ENCODE measurements around the gene PROSER3. TPM values are rescaled to one million over a fixed set of nuclear protein-coding genes. Genes with fewer than 3 reads are reported as not detected.
A peak's percentile ranks its signal among the peaks of the same experiment; 100 is the strongest.

Gene PROSER3
- polyA plus RNA-seq, 1 donor: 13.9 TPM

GRCh38 chr19:35775298-35776101 is 17.5 kb downstream of the PROSER3 start, which contains the start of gene ARHGAP33:
TSS of gene ARHGAP33 (plus strand) at chr19:35775564. CDS start at chr19:35775659, 95 bp downstream.
- peak; percentile 88 for DNase-seq (ENCODE audit: low read depth)

DNA sequence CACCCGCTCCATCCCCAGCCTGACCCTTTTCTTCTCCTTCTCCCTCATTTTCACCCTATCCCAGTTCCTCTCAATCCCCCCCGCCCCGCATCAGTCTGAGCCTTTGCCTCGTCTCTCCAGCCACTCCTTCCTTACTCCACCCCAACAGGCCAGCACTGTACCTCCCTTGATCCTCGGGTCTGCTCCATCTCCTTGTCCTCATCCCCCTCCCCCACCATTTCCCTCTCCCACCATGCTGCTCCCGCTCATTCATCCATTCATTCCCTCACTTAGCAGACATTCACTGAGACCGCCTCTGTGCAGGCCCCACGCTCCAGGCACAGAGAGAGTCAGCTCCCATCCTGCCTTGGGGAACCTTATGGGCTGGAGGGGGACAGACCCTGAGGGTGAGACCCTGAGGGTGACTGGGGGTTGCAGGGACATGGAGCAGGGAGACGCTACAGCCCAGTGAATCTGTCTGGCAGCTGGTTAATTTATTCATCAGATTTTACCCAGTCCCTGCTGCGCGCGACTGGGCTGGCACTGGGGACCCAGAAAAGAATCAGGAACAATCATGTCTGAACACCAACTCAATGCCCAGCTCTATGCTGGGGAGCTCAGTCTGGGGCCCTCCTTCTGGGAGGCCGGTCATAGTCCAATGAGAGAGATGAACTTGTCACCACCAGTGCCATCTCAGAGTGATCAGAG is 18.3 kb downstream of the PROSER3 start:
- DNase-seq (ENCODE audit: low read depth): no peak

DNA sequence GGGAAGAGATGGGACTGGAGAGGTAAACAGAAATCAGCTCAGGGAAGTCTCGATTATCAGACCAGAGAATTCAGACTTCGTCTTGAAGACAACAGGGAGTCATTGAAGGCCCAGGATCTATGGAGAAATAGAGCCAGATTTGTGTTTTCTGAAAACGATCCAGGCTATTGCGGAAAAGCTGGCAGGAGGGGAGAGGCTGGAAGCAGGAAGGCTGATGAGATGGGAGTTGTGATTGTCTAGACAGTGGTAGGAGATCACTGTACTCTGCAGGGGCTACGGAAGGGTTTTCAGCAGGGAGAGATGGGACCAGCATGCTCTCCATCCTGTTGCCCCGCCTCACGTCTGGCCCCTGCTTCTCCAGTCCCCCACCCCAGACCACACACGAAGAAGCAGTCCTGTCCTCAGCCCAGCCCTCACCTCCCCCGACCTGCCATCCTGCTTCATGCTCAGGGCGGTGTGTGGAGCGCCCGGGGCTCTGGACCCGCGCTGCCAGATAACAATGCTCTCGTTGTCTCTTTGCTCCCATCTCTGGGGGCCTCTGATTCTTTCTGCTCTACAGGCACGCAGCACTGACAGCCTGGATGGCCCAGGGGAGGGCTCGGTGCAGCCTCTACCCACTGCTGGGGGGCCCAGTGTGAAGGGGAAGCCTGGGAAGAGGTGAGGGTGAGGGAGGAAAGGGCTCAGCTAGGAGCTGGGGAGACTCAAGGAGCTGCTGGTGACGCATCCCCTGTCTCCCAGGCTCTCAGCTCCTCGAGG is 19.3 kb downstream of the PROSER3 start:
- no peak for DNase-seq (ENCODE audit: low read depth)

DNA sequence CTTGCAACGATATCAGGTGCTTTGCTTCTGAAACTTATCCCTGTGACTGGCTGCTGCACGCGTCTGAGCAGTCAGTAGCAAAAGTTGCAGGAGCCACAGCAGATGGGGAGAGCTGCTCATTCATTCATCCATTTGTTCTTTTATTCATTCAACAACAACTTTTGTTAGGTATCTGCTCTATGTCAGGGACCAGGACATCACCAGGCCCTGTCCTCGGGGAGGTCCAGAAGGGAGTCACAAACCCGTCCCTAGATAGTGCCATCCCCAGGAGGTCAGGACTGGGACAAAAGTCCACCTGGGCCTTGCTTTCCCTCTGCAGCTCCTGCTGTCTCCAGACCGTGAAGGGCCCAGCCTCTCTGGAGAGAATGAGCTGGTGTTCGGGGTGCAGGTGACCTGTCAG is 20.0 kb downstream of the PROSER3 start:
- DNase-seq (ENCODE audit: low read depth): no peak

DNA sequence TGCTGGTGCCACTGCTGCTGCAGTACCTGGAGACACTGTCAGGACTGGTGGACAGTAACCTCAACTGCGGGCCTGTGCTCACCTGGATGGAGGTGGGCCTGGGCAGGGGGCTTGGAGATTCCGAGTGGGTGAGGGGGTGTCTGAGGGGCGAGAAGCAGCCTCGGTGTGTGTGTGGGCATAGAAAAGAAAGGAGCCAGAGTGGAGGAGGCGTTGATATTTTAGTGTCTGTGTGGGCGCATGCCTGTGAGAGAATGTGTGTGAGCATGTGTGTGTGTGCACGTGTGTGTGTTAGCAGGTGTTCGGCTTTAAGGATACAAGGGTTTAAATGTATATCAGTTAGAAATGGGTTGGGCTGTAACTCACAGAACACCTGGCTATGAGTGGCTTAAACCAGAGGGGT is 21.1 kb downstream of the PROSER3 start:
- no peak for DNase-seq (ENCODE audit: low read depth)

- no peak for DNase-seq (ENCODE audit: low read depth)
These were observed 22.1 kb downstream of the PROSER3 start for GRCh38 chr19:35780058-35780457.

- DNase-seq (ENCODE audit: low read depth): no peak
These were observed 22.7 kb downstream of the PROSER3 start for GRCh38 chr19:35780717-35781116.

GRCh38 chr19:35781650-35782049 is 23.7 kb downstream of the PROSER3 start:
- no peak for DNase-seq (ENCODE audit: low read depth)

GRCh38 chr19:35782589-35782988 is 24.6 kb downstream of the PROSER3 start:
- DNase-seq (ENCODE audit: low read depth): no peak

DNA sequence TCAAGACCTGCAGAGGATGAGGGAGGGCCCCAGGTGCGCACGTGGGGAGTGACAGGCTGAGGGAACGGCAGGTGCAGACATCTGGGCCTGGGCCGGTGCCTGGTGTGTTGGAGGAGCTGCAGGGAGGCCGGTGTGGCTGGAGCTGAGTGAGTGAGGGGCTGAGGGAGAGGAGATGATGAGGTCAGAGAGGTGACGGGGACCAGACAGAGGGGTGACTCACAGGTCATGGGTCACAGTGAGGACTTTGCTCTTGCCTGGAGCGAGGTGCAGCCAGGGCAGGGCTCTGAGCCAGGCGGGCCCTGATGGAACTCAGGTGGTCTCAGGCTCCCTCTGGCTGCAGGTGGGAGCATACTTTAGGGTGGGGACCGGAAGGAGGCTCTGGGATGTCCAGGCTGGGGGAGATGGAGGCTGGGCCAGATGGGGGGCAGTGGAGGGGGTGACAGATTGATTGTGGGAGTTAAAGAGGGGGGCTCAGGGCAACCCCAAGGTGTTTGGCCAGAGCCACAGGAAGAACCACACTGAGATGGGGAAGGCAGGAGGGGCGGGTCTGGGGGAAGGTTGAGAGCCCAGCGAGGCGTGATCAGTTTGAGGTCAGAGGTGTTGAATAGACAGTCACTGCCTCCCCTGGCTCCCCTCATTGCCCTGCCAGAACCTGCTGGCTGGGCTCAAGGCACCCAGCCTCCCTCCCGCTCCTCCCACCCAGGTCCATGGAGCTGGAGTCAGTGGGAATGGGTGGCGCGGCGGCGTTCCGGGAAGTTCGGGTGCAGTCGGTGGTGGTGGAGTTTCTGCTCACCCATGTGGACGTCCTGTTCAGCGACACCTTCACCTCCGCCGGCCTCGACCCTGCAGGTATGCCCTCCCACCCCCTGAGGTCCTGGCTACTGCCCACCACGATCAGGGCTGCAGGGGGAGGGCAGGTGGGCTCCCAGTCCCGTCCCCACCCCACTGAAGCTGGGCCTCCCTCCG is 25.8 kb downstream of the PROSER3 start:
- no peak for DNase-seq (ENCODE audit: low read depth)

GRCh38 chr19:35784503-35785338 is 26.7 kb downstream of the PROSER3 start:
- DNase-seq (ENCODE audit: low read depth): no peak

DNA sequence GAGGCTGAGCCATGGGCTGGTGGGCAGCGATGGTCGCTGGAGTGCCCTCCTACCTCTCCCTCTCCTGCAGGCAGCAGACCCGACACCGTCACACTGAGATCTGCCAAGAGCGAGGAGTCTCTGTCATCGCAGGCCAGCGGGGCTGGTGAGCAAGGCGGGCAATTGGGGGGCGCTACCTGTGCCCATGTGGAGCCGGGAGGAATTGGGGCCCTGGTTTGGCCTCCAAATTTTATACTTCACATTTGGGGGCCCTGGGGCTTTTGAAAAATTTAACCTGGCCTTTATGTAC is 27.3 kb downstream of the PROSER3 start:
- no peak for DNase-seq (ENCODE audit: low read depth)

DNA sequence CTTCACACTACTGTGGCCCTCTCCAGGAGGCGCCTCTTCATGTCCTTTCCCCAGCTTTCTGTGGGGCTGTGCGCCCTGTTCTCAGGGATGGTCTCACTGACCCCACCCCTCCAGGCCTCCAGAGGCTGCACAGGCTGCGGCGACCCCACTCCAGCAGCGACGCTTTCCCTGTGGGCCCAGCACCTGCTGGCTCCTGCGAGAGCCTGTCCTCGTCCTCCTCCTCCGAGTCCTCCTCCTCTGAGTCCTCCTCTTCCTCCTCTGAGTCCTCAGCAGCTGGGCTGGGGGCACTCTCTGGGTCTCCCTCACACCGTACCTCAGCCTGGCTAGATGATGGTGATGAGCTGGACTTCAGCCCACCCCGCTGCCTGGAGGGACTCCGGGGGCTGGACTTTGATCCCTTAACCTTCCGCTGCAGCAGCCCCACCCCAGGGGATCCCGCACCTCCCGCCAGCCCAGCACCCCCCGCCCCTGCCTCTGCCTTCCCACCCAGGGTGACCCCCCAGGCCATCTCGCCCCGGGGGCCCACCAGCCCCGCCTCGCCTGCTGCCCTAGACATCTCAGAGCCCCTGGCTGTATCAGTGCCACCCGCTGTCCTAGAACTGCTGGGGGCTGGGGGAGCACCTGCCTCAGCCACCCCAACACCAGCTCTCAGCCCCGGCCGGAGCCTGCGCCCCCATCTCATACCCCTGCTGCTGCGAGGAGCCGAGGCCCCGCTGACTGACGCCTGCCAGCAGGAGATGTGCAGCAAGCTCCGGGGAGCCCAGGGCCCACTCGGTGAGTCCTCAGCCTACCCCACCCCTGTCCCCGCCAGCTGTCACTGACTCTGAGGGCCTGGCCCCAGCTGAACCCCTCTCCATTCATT is 28.6 kb downstream of the PROSER3 start:
- no peak for DNase-seq (ENCODE audit: low read depth)

DNA sequence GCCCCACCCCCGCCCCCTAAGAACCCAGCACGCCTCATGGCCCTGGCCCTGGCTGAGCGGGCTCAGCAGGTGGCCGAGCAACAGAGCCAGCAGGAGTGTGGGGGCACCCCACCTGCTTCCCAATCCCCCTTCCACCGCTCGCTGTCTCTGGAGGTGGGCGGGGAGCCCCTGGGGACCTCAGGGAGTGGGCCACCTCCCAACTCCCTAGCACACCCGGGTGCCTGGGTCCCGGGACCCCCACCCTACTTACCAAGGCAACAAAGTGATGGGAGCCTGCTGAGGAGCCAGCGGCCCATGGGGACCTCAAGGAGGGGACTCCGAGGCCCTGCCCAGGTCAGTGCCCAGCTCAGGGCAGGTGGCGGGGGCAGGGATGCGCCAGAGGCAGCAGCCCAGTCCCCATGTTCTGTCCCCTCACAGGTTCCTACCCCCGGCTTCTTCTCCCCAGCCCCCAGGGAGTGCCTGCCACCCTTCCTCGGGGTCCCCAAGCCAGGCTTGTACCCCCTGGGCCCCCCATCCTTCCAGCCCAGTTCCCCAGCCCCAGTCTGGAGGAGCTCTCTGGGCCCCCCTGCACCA is 29.3 kb downstream of the PROSER3 start:
- DNase-seq (ENCODE audit: low read depth): no peak

DNA sequence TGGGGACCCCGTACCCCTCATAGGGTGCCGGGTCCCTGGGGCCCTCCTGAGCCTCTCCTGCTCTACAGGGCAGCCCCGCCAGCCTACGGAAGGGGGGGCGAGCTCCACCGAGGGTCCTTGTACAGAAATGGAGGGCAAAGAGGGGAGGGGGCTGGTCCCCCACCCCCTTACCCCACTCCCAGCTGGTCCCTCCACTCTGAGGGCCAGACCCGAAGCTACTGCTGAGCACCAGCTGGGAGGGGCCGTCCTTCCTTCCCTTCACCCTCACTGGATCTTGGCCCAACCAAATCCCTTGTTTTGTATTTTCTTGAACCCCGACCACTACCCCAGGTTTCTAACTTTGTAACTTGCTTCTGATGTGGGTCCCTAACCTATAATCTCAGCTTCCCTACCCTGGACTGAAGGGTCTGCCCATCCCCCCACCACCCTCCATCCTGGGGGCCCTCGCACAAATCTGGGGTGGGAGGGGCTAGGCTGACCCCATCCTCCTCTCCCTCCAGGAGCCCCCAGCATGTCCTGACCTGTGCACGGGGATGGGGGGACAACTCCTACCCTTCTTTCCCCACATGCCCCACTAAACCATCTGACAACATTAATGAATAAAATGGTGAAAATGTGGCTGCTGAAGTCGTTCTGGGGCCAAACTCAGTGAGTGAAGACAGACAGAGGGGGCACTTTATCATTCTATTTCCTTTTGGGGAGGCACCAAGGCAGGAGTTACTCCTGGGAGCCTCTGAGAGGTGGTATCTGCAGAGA is 30.4 kb downstream of the PROSER3 start:
- no peak for DNase-seq (ENCODE audit: low read depth)

GRCh38 chr19:35789195-35789977 is 31.4 kb downstream of the PROSER3 start:
- no peak for DNase-seq (ENCODE audit: low read depth)

Data from forelimb muscle (tissue), 1 donor.